Erythroblast (primary cell): ENCODE measurements around the gene WHRN.

Experiments used
- DNase-seq, 2 experiments: peaks; one replicate each; lab custom pipeline; 2025; lab: John Stamatoyannopoulos, UW
- GATA1 ChIP-seq: IDR thresholded peaks from 2 replicates; pipeline ENCODE4 v1.6.1; 2011; ENCODE audit warnings: low read depth, mild to moderate bottlenecking, control low read depth, low read length, moderate library complexity
- POLR2A ChIP-seq: IDR thresholded peaks from 2 replicates; pipeline ENCODE4 v1.6.1; 2011; ENCODE audit warnings: mild to moderate bottlenecking, low read length

The WHRN gene

DNA sequence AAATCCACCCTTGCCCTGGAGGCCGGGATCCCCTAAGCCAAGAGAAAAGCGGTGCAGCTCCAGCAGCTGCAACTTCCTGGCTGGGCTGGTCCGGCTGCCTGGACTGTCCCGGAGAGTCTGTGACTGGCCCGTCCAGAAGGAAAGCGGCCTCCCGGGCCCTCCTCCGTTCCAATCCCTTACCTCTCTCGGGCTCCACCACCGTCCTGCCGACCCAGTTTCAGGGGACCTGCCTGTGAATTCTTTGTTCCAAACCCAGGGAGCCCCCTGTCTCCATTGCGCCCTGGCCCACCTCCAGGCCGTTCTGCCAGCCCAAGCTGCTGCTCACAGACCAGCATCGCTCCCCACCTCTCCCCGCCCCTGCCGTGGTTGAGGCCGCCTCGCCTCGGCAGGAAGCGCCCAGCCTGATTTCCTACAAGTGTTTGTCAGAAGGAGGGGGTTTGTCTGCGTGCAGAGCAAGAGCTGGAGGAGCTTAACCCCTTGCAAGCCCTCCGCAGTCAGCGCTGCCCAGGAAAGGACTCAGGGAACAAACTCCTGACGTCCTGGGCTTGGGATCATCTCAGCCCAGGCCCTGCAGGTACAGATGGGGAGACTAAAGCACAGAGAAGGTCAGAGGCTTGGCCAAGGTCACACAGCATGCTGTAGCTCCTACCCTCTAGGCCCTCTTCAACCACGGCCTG lies 117.5 kb downstream of the WHRN start, which contains the start of gene AKNA:
TSS of gene AKNA (minus strand) at position 303 of the 677 bp plus-strand sequence. CDS start 6,649 bp downstream, outside the sequence.
- TF ChIP-seq GATA1: no peak
- TF ChIP-seq POLR2A: no peak
- DNase-seq: no peak

DNA sequence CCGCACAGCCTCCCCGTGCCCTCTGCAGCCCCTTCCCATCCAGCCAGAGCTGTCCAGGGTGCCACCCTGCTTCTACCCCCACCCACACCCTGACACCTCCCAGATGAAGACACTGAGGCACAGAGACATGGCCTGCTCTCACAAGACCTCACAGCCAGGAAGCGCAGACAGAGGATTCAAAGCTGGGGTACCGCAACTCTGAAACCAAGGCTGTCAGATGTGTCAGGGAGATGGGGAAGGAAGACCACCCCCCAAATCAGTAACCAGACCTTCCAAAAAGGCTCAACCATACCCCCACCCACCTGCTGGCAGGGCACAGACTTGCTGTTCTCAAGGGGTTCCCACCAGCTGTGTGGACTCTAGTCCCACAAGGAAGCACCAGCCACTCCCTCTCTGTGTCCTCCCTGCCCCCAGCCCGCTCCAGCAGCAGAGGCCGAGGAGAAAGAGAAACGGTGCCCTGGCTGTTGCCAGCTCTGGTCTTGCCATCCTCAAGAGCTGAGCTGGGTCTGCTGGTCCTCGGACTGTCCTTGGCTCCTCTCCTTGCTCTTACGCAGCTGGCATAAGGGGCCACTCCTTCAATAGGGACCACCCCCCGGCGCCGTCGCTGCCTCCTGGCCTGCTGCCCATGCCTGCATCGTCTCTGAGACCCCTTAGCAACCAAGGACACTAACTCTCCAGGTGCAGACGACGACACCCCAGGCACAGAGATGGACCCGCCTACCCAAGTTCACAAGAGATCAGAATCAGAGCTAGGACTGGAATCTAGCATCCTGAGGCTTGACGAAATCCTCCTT lies 118.2 kb downstream of the WHRN start:
- no peak for TF ChIP-seq POLR2A
- no peak for TF ChIP-seq GATA1
- no peak for DNase-seq

DNA sequence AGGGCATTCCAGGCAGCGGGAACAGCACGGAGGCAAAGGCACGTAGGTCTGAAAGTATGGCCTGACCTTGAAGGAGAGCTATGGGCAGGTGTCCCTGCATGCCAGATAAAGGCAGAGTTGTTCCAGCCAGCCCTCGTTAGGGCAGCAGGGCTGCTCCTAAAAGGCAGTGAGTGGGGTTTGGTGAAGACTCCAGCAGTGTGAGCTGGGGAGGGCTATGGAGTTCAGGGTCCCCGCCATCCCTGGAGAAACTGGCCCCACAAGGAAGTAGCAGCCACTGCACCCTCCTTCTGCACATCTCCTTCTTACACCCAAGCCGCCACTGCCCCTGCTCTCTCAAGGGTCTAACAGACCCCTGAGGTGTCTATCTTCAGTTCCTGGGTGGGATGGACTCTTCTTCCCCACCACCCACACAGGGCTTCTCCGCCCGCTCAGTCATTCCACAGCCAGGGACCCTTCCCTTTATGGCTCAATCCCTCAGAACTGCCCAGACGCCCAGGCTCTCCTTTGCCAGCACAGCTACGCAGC lies 118.8 kb downstream of the WHRN start:
- TF ChIP-seq GATA1 (no peak), POLR2A (no peak)
- no peak for DNase-seq

DNA sequence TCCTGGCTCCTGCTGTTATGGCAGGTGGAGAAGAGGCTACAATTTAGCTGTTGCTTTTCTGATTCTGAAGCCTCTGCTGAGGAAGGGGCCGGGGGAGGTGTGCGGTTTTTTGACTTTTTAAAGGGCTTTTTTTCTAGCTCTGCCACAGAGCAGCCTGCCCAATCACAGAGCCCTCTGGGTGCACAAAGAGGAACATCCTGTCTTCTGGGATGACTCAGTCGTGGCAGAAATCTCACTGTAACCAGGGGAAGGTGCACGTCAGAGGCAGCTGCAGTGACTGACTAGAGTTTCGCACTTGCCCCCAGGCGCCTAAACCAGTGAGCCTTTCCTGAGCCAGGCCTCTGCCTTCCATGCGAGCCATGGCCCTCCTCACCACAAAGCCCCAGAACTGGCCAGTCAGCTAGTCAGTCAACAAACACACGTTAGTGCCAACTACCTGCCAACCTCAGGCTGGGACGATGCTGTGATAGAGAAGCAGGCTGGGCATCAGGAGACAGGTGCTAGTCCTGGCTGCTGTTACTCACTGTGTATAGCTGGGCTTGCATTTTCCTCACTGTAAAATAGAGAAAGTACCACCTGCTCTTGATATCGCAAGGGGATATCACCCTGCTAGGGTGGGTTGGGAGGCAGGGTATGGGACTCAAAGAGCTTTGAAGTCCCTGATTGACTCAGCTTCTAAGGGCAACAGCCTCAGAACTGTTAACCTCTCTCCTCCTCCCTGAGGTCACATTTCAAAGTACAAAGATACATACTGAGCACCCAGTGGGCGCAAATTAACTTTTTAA lies 119.7 kb downstream of the WHRN start:
- peak in 1 of 2 experiments; percentile 3 for DNase-seq
- TF ChIP-seq GATA1 (no peak), POLR2A (no peak)

DNA sequence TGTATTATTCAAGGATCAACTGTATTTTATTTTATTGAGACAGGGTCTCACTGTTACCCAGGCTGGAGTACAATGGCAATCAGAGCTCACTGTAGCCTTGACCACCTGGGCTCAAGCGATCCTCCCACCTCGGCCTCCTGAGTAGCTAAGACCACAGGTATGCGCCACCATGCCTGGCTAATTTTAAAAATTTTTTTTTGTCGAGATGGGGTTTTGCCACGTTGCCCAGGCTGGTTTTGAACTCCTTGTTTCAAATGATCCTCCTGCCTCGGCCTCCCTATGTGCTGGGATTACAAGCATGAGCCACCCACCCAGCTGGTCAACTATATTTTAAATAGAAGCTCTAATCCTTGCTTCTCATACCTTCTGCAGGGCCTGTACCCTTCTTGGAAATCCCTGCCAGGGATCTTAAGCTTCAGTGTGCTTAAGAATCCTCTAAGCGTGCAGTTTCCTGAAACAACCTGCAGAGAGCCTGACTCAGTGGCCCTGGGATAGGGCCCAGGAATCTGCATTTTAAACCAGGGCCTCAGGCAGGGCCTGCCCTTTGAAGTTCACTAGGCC lies 120.4 kb downstream of the WHRN start:
- no peak for DNase-seq

DNA sequence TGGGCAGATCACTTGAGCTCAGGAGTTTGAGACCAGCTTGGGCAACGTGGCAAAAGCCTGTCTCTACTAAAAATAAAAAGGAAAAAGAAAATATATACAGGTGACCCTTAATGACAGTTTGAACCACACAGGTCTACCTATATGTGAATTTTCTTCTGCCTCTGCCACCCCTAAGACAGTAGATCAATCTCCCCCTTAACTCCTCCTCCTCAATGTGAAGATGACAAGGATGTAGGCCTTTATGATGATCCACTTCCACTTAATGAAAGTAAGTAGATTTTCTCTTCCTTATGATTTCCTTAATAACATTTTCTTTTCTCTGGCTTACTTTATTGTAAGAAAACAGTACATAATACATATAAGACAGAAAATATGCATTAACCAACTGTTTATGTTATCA lies 120.9 kb downstream of the WHRN start:
- TF ChIP-seq GATA1: no peak
- DNase-seq: no peak

More for the DNA sequence above, 120.4 kb downstream of the WHRN start:
- TF ChIP-seq POLR2A: no peak
- TF ChIP-seq GATA1: no peak

DNA sequence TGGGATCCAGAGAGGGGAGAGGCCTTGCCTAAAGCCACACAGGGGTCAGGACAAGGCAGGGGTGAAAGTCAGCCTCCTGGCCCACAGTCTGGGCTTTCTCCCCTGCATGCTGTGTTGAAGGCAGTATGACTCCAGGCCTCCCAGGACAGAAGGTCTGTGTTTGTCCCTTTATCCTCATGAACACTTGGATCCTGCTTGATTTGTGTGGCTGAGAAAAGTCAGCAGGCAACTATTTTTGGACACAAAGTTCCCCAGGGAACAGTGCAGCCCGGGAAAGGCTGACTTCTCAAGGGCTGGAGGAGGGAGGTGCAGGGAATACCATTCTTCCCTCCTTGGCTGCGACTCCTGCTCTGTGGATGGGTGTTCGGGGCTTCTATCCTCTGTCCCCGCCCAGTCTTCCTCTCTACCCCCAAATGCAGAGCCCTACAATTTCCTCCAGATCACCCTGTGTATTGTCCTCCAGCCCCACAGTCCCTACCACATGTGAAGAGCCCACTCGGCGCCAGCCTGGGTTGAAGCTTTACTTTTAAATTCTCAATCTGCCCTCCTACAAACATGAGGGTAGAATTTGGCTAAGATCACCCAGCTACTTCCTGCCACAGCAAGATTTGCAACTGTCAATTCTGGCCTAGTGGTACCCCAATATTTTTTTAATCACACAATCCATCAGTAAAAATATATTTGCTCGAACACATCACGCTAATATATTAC lies 121.6 kb downstream of the WHRN start:
- no peak for DNase-seq

DNA sequence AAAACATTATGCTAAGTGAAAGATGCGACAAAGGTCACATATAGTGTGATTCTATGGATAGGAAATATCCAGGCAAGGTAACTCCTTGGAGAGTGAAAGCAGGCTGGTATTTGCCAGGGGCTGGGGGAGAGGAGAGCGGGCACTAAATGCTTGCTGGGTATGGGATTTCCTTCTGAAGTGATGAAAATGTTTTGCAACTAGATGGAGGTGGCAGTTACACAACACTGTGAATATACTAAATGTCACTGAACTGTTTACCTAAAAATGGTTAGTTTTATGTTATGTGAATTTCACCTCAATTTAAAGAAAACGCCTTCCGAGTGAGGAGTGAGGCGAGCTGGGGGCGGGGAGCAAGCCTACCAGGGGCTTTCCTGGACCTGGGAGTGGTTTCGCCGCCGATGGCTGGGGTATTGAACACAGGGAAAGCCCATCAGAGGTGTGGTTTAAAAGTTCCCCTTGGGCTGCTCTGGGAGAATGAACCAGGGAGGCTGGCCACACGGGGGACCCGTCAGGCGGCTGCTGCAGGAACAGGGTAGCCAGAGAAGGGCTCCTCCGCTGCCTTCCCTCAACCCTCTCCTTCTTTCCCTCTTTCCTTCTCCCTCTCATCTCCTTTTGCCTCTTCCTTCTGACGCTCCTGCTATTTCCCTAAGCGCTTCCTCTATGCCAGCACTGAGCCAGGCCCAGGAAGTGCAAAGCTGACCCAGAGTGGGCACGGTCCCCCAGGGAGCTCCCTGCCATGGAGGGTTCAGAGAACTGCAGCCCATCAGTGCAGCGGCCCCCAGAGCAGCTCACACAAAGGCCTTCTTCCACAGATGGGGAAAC lies 122.4 kb downstream of the WHRN start:
- no peak for DNase-seq
- TF ChIP-seq GATA1 (no peak), POLR2A (no peak)

More for the DNA sequence above, 121.6 kb downstream of the WHRN start:
- no peak for TF ChIP-seq GATA1
- TF ChIP-seq POLR2A: no peak

DNA sequence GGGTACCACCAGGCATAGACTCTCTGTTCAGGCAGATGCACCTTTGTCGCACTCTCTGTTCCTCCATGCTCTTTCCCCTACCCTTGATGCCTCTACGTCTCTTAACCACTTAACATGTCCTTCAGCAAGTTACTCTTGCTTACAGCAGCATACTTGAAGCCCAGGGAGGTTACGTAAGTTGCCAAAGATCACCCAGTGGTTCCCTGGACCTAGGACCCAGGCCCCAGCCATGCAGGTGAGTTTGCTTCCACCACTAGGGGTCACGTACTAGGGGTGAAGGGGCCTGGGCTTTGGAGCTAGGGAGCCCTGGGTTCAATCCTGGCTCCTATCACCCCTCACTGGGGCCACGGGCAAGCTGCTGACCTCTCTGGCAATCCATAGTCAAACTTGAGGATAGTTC lies 126.4 kb downstream of the WHRN start:
- no peak for DNase-seq
- TF ChIP-seq POLR2A (no peak), GATA1 (no peak)

DNA sequence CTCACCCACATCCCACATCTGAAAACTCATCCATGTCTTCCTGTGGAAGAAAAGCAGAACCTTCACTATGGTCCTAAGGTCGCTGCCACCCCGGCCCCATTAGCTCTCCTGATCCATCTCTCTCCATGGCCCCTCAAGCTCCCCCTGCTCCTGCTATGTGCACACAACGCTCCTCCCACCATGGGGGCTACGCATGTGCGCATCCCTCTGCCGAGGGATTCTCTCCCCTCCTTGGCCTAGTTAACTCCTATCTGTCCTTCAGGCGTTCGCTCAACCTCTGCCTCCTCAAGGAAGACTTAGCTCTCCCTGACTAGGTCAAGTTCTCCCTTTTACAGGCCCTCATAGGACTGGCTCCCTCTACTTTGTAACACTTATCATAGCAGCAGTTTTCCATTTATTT lies 127.3 kb downstream of the WHRN start:
- TF ChIP-seq GATA1 (no peak), POLR2A (no peak)
- DNase-seq: no peak

DNA sequence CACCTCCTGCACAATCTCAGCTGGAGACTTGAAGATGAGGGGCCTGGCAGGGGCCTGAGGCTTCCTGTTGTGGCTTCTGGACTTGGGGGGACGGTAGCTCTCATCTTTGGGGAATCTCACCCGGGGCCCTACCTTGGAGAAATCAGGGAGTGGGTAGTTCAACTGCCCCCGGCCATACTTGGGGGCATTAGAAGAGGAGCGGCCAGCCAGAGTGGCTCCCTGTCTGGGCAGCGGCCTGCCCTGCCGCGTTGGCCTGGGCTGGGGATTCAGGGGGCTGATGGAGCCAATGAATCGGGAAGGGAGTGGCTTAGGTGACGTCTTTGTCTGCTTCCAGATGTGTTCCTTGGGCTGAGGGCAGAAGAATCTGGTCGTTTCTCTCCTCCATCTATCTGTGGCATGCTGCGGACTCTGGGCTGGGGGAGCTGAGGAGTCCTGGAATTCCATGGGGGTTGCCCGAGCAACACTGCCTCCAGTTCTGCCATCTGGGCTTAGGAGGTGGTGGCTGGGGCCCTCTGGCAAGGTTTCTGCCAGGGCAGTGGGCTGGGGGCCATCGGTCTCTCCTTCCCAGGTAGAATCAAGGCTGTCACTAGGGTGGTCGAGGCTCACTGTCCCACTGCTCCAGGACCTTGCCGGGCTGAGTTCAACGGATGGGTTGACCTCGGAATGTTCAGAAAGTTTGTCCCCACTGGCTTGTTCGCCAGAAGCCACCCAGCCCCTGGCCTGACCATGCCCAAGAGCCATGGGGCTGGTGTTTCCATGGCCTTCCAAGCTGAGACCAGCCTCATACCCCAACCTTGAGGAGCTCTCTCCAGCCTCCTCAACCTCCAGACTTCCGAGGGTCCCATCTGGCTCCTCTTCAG lies 128.5 kb downstream of the WHRN start:
- DNase-seq: no peak
- TF ChIP-seq POLR2A: no peak
- TF ChIP-seq GATA1: no peak
